Breast epithelium (tissue), 4 donors: ENCODE measurements around the gene TIAM1. TPM values are rescaled to one million over a fixed set of nuclear protein-coding genes. Genes with fewer than 3 reads are reported as not detected.

Source experiments
- DNase-seq, 2 donors: peaks; one replicate each; pipeline ENCODE4 v3.0.0-alpha.2; 2019; ENCODE audit warnings: low spot score in 2 of 2
- H3K27ac ChIP-seq, 2 donors: fragments of 200-600 bp; sonication (generic) in 1 of 2; one replicate each; pipeline ENCODE4 v1.5.1; 2016 to 2019; ENCODE audit warnings: mild to moderate bottlenecking in 1 of 2
- H3K27me3 ChIP-seq, 2 donors: fragments of 200-600 bp; sonication (generic) in 1 of 2; one replicate each; pipeline versions ENCODE4 v1.5.1 to v1.6.0; 2017 to 2019; ENCODE audit warnings: control low read depth in 1 of 2, mild to moderate bottlenecking in 1 of 2
- H3K36me3 ChIP-seq: fragments of 200-600 bp; one replicate; pipeline ENCODE4 v1.5.1; 2019
- H3K4me1 ChIP-seq, 2 donors: fragments of 200-600 bp; sonication (generic); one replicate each; pipeline ENCODE4 v1.5.1; 2016 to 2019; ENCODE audit warnings: control low read depth in 1 of 2
- H3K4me3 ChIP-seq, 3 donors: fragments of 200-600 bp; sonication (generic); 1 replicate in 2 of 3; 2 replicates in 1 of 3; pipeline ENCODE4 v1.5.1; 2016 to 2019; ENCODE audit warnings: mild to moderate bottlenecking in 3 of 3, moderate library complexity in 2 of 3
- H3K9me3 ChIP-seq, 2 donors: fragments of 200-600 bp; sonication (generic) in 1 of 2; one replicate each; pipeline ENCODE4 v1.5.1; 2016 to 2019; ENCODE audit warnings: control low read depth in 1 of 2
- POLR2A ChIP-seq: fragments of 450-650 bp; IDR thresholded peaks from one replicate; pipeline ENCODE4 v1.6.1; 2016; ENCODE audit warnings: antibody characterized with exemption, mild to moderate bottlenecking, moderate library complexity
- POLR2AphosphoS5 ChIP-seq, 3 donors: sonication (generic); formaldehyde crosslinking; IDR thresholded peaks; one replicate each; pipeline ENCODE4 v1.6.1; 2017; ENCODE audit warnings: antibody characterized with exemption in 3 of 3
- intact Hi-C: fragments of 100-400 bp; cut with DNase I; formaldehyde crosslinking; loops from one replicate; pipeline ENCODE4 v1.15.1; 2023; ENCODE audit warnings: low total_unique reads
- total RNA-seq, 3 donors: library from RNA; depleted of rRNA; stranded (reverse); fragments of >200 nt; gene quantifications; one replicate each; pipeline ENCODE4 v1.1.0, GENCODE V29; 2016
- TF ChIP-seq, protein P1 (sequence below), 3 donors: fragments of 450-650 bp; IDR thresholded peaks; one replicate each; pipeline ENCODE4 v1.5.1; 2016 to 2017; ENCODE audit warnings: antibody characterized with exemption in 3 of 3, mild to moderate bottlenecking in 3 of 3, moderate library complexity in 3 of 3

TIAM1 gene
- total RNA-seq, 3 donors from 2014 or later = 10.6 to 17.7 (median 11.8) TPM

DNA sequence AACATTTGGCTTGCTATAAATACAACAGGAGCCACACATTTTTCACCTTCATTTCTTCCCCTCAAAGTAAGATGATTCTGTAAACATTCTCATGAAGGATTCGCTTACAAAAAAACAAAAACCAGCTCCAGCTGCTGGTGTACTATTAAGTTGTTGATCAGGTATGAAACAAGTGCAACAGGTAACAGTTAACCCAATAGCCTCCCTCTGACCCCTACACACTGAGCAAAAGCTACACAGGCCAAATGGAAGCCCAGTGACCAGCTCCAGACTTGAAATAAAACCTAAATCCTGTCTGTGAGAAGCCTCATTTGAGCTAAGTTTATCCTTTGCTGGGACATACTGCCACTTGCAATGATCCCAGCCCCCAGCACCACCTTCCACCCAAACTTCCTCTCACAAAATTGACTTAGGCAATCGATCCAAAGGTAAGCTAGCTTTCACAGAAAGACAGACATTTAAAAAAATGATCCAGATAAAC lies 991 bp downstream of the TIAM1 start:
- H3K4me1 ChIP-seq = no peaks in the 10 kb centered on the region
- no peak for DNase-seq
- no peaks in the 10 kb centered on the region for H3K36me3 ChIP-seq
- peak overlapping the region; percentile 46 to 72 (median 49) for H3K4me3 ChIP-seq
- no peaks in the 10 kb centered on the region for H3K9me3 ChIP-seq
- no peak overlapping the region for H3K27ac ChIP-seq
- TF ChIP-seq POLR2AphosphoS5 (IDR thresholded peaks at IDR 0.05) (no peak), POLR2A (no peak)
- TF ChIP-seq, protein P1, sequence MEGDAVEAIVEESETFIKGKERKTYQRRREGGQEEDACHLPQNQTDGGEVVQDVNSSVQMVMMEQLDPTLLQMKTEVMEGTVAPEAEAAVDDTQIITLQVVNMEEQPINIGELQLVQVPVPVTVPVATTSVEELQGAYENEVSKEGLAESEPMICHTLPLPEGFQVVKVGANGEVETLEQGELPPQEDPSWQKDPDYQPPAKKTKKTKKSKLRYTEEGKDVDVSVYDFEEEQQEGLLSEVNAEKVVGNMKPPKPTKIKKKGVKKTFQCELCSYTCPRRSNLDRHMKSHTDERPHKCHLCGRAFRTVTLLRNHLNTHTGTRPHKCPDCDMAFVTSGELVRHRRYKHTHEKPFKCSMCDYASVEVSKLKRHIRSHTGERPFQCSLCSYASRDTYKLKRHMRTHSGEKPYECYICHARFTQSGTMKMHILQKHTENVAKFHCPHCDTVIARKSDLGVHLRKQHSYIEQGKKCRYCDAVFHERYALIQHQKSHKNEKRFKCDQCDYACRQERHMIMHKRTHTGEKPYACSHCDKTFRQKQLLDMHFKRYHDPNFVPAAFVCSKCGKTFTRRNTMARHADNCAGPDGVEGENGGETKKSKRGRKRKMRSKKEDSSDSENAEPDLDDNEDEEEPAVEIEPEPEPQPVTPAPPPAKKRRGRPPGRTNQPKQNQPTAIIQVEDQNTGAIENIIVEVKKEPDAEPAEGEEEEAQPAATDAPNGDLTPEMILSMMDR (IDR thresholded peaks at IDR 0.05) = no peak
- H3K27me3 ChIP-seq = peaks cover 0 to 12% of the 10 kb centered on the region in 2 donors
- intact Hi-C loops = no loop called here

DNA sequence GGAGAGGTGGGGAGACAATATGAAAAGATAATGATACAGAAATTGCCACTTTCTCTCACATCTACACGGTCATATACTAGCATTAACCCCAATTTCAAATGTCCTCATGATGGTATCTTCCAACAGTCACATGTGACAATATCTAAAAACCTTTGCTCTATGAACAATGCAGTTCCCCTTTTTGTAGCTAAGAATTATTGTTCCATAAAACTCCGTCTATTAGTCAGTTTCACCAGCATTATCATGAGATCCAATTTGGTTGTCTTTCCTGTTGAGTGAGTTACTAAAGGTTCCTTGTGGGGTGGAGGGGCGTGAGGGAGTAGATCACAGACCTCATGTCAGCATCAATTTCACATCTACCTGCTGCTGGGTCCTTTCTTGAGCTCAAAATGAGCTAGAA lies 1.7 kb downstream of the TIAM1 start:
- H3K36me3 ChIP-seq = no peaks in the 10 kb centered on the region
- peaks cover 0 to 12% of the 10 kb centered on the region in 2 donors for H3K27me3 ChIP-seq
- intact Hi-C loops = no loop called here
- H3K4me1 ChIP-seq = no peaks in the 10 kb centered on the region
- no peak overlapping the region for H3K27ac ChIP-seq
- DNase-seq = no peak
- no peaks in the 10 kb centered on the region for H3K9me3 ChIP-seq
- TF ChIP-seq POLR2AphosphoS5 (IDR thresholded peaks at IDR 0.05) (no peak), POLR2A (no peak)
- TF ChIP-seq, protein P1 (IDR thresholded peaks at IDR 0.05) = no peak
- no peak overlapping the region for H3K4me3 ChIP-seq

DNA sequence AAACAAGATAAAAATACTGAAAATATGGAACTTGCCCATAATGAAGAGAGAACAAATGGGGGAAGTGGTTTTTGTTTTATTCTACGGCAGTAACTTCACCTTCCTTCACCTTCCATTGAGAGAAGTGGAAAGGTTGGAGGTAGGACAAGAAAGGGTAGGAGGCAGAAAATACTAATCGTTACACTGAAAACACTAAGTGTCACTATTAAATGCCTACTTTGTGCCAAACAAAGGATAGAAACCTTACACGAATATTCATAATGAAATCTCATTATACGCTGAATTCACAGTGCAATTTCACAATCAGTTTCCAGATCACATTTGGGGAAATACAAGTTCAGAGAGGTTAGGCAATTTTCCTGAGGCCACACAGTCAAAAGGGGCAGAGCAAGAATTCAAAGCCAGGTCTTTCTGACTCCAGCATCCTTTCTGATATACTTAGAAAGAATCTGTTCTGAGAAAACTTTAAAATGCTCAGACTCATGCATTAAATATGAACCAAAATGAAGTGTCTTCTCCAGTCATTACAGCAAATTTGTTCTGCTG lies 3.0 kb downstream of the TIAM1 start:
- intact Hi-C loops = no loop called here
- H3K27ac ChIP-seq = no peak overlapping the region

DNA sequence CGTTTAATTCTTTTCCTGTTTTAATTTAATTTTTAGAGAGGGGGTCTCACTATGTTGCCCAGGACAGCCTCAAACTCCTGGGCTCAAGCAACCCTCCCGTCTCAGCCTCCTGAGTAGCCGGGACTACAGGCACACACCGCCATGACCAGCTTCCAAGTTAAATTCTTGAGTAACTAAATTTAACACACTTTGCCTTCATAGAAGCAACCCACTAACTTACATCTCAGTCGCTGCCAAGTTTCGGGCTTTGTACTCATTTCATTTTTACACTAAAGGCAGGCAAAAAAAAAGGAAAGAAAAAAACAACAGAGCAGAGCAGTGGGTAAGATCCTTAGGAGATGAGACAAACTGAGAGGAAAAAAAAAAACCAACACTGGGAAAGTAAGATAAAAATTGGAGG lies 3.5 kb downstream of the TIAM1 start:
- H3K27ac ChIP-seq = no peak overlapping the region
- intact Hi-C loops = no loop called here
- no peaks in the 10 kb centered on the region for H3K36me3 ChIP-seq
- H3K27me3 ChIP-seq = peaks cover 0 to 12% of the 10 kb centered on the region in 2 donors
- DNase-seq = no peak
- TF ChIP-seq POLR2A (no peak), POLR2AphosphoS5 (IDR thresholded peaks at IDR 0.05) (no peak)
- TF ChIP-seq, protein P1 (IDR thresholded peaks at IDR 0.05) = no peak
- no peak overlapping the region for H3K4me3 ChIP-seq
- H3K4me1 ChIP-seq = no peaks in the 10 kb centered on the region
- no peaks in the 10 kb centered on the region for H3K9me3 ChIP-seq

More for the DNA sequence above, 3.0 kb downstream of the TIAM1 start:
- DNase-seq = no peak
- no peaks in the 10 kb centered on the region for H3K36me3 ChIP-seq
- no peak overlapping the region for H3K4me3 ChIP-seq
- H3K4me1 ChIP-seq = no peaks in the 10 kb centered on the region
- peaks cover 0 to 12% of the 10 kb centered on the region in 2 donors for H3K27me3 ChIP-seq
- H3K9me3 ChIP-seq = no peaks in the 10 kb centered on the region
- TF ChIP-seq, protein P1 (IDR thresholded peaks at IDR 0.05) = no peak
- TF ChIP-seq POLR2A (no peak), POLR2AphosphoS5 (IDR thresholded peaks at IDR 0.05) (no peak)

DNA sequence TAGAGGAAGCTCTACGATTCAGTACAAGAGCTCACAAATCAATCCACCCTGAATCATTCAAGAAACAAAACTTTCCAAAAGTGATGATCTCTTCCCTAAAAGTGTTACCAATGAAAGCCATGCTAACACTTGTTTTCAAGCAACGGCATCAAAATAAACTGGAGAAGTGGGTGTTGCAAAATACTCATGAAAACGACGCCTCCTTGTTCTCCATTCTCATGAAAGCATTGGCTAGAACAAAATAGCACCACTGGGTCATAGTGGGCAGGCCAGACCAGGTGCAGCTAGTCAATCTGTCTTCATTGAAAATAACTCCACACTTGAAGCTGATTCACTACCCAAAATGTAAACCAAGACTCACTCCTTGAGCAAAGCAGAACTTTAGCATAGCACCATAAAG lies 4.3 kb downstream of the TIAM1 start:
- H3K4me3 ChIP-seq = no peak overlapping the region
- no peaks in the 10 kb centered on the region for H3K9me3 ChIP-seq
- no peaks in the 10 kb centered on the region for H3K4me1 ChIP-seq
- H3K36me3 ChIP-seq = no peaks in the 10 kb centered on the region
- intact Hi-C loops = no loop called here
- TF ChIP-seq POLR2A = no peak
- TF ChIP-seq, protein P1 (IDR thresholded peaks at IDR 0.05) = no peak
- no peak for TF ChIP-seq POLR2AphosphoS5 (IDR thresholded peaks at IDR 0.05)
- peaks cover 0 to 12% of the 10 kb centered on the region in 2 donors for H3K27me3 ChIP-seq
- no peak overlapping the region for H3K27ac ChIP-seq
- no peak for DNase-seq
